B cell (primary cell): ENCODE data around the gene IMP3. TPM values are rescaled to one million over a fixed set of nuclear protein-coding genes. Genes with fewer than 3 reads are reported as not detected.
A peak's percentile ranks its signal among the peaks of the same experiment; 100 is the strongest.
"Not testable (repeated sequence)": the region's sequence is repeated elsewhere in the genome, so short reads cannot be mapped to it uniquely, and the experiment has no call there.

Experiments
- ATAC-seq: fragments of 200-7000 bp; cut with Tn5 transposase; one replicate; pipeline ENCODE4 v1.10.0; 2021; ENCODE audit warnings: low read depth, mild to moderate bottlenecking, moderate number of reproducible peaks, moderate library complexity
- CTCF ChIA-PET: fragments of 350-600 bp; sonication (Branson Sonifier 250); formaldehyde crosslinking; loops from one replicate; lab custom pipeline; 2021; ENCODE audit warnings: antibody characterized with exemption, inconsistent platforms; lab: Charles Lee
- POLR2A ChIA-PET: fragments of 350-600 bp; sonication (Branson Sonifier 250); formaldehyde crosslinking; loops from one replicate; lab custom pipeline; 2021; ENCODE audit warnings: antibody characterized with exemption; lab: Charles Lee
- DNase-seq: peaks from one replicate; pipeline ENCODE4 v3.0.0; 2013
- H2AFZ ChIP-seq: 2 replicates; pipeline ENCODE4 v1.6.1; 2012; ENCODE audit warnings: mild to moderate bottlenecking, low read depth, low read length; ENCODE audit not compliant: insufficient read depth, poor library complexity, severe bottlenecking
- H3K27ac ChIP-seq, 2 donors: 1 replicate in 1 of 2; 2 replicates in 1 of 2; pipeline ENCODE4 v1.5.1; 2012 to 2013; ENCODE audit warnings: low read length in 2 of 2, mild to moderate bottlenecking in 2 of 2, moderate library complexity in 1 of 2
- H3K27me3 ChIP-seq, 4 experiments: fragments of 200-600 bp in 1 of 4; sonication (generic) in 1 of 4; replicated peaks in 1 of 4; 1 replicate in 2 of 4; 2 replicates in 2 of 4; pipeline versions ENCODE4 v1.6.1 to v1.7.0; 2013 to 2016; ENCODE audit warnings: low read length in 3 of 4, mild to moderate bottlenecking in 2 of 4, mixed read lengths in 1 of 4, moderate library complexity in 1 of 4; ENCODE audit not compliant: insufficient read depth in 4 of 4, control insufficient read depth in 3 of 4; ENCODE audit errors: control extremely low read depth in 1 of 4
- H3K36me3 ChIP-seq, 2 experiments: replicated peaks in 1 of 2; 1 replicate in 1 of 2; 2 replicates in 1 of 2; pipeline versions ENCODE4 v1.6.1 to v1.7.1; 2013; ENCODE audit warnings: low read length in 1 of 2; ENCODE audit not compliant: insufficient read depth in 2 of 2, control insufficient read depth in 1 of 2; ENCODE audit errors: control extremely low read depth in 1 of 2, extremely low read depth in 1 of 2
- H3K4me1 ChIP-seq, 2 donors: fragments of 200-600 bp in 1 of 2; sonication (generic) in 1 of 2; 1 replicate in 1 of 2; 2 replicates in 1 of 2; pipeline versions ENCODE4 v1.5.1 to v1.6.1; 2013 to 2017; ENCODE audit warnings: low read length in 2 of 2; ENCODE audit not compliant: control insufficient read depth in 2 of 2, insufficient read depth in 2 of 2
- H3K4me2 ChIP-seq: replicated peaks from 2 replicates; pipeline ENCODE3; 2012; ENCODE audit warnings: mild to moderate bottlenecking, low read depth, low read length; ENCODE audit not compliant: poor library complexity, severe bottlenecking
- H3K4me3 ChIP-seq, 5 experiments: fragments of 200-600 bp in 1 of 5; sonication (generic) in 1 of 5; 1 replicate in 3 of 5; 2 replicates in 2 of 5; pipeline versions ENCODE4 v1.5.1 to v1.7.0; 2011 to 2016; ENCODE audit warnings: low read length in 4 of 5, mild to moderate bottlenecking in 4 of 5, low read depth in 2 of 5, control low read depth in 1 of 5, moderate library complexity in 1 of 5; ENCODE audit not compliant: insufficient read depth in 1 of 5; ENCODE audit errors: control extremely low read depth in 1 of 5, extremely low read depth in 1 of 5
- H3K79me2 ChIP-seq: fragments of 200-600 bp; sonication (generic); one replicate; pipeline ENCODE4 v1.6.0; 2016; ENCODE audit warnings: low read length; ENCODE audit not compliant: control insufficient read depth, insufficient read depth
- H3K9ac ChIP-seq: fragments of 200-600 bp; sonication (generic); 2 replicates; pipeline ENCODE4 v1.6.1; 2017; ENCODE audit warnings: mild to moderate bottlenecking, low read length, moderate library complexity
- H3K9me3 ChIP-seq, 3 donors: one replicate each; pipeline versions ENCODE4 v1.6.1 to v1.7.1; 2013; ENCODE audit warnings: low read length in 2 of 3; ENCODE audit not compliant: control insufficient read depth in 2 of 3, insufficient read depth in 1 of 3; ENCODE audit errors: control extremely low read depth in 1 of 3
- H4K20me1 ChIP-seq: 2 replicates; pipeline ENCODE4 v1.6.0; 2012; ENCODE audit warnings: mild to moderate bottlenecking, low read length; ENCODE audit not compliant: insufficient read depth, control insufficient read depth, poor library complexity, severe bottlenecking
- H3K27ac Mint-ChIP-seq: one replicate; pipeline ENCODE4 v1.8.0; 2021; ENCODE audit warnings: mixed read lengths
- H3K27me3 Mint-ChIP-seq: one replicate; pipeline ENCODE4 v1.8.0; 2021; ENCODE audit warnings: mixed read lengths
- H3K4me1 Mint-ChIP-seq: one replicate; pipeline ENCODE4 v1.8.0; 2021; ENCODE audit warnings: mixed read lengths
- H3K4me3 Mint-ChIP-seq: one replicate; pipeline ENCODE4 v1.8.0; 2021; ENCODE audit warnings: mixed read lengths
- H3K9me3 Mint-ChIP-seq: one replicate; pipeline ENCODE4 v1.8.0; 2022; ENCODE audit warnings: mixed read lengths; ENCODE audit not compliant: insufficient read depth
- CTCF ChIP-seq: fragments of 200-600 bp; IDR thresholded peaks from one replicate; pipeline ENCODE4 v1.8.0; 2022; ENCODE audit warnings: antibody characterized with exemption, mild to moderate bottlenecking
- EZH2 ChIP-seq: IDR thresholded peaks from 2 replicates; pipeline ENCODE4 v1.6.1; 2012; ENCODE audit warnings: borderline replicate concordance, low read depth, mild to moderate bottlenecking, moderate library complexity, low read length; ENCODE audit not compliant: insufficient read depth, poor library complexity, severe bottlenecking
- WGBS: methylation state at CpG from one replicate; pipeline ENCODE4 v1.1.5; 2013; ENCODE audit warnings: missing lambda C conversion rate; ENCODE audit not compliant: insufficient coverage; 5-methylcytosine and 5-hydroxymethylcytosine counted together
- intact Hi-C: fragments of 100-400 bp; cut with micrococcal nuclease; formaldehyde crosslinking; loops from one replicate; pipeline ENCODE4 v1.10.0; 2022
- polyA plus RNA-seq: library from polyadenylated mRNA; depleted of rRNA; stranded (reverse); fragments of >200 nt; gene quantifications from 2 replicates; pipeline ENCODE4 v1.2.3, GENCODE V29; 2012
- total RNA-seq, 2 donors: library from RNA; stranded (reverse); fragments of 120-200 nt in 1 of 2; gene quantifications; 1 replicate in 1 of 2; 2 replicates in 1 of 2; pipeline versions ENCODE4 v1.2.3 to v1.2.4, GENCODE V29; 2013 to 2022

Gene IMP3
- total and polyA plus RNA-seq, 2 donors (not counting 1 experiment from before 2014, with no cell fraction given) = 60.8 to 85.1 TPM

DNA sequence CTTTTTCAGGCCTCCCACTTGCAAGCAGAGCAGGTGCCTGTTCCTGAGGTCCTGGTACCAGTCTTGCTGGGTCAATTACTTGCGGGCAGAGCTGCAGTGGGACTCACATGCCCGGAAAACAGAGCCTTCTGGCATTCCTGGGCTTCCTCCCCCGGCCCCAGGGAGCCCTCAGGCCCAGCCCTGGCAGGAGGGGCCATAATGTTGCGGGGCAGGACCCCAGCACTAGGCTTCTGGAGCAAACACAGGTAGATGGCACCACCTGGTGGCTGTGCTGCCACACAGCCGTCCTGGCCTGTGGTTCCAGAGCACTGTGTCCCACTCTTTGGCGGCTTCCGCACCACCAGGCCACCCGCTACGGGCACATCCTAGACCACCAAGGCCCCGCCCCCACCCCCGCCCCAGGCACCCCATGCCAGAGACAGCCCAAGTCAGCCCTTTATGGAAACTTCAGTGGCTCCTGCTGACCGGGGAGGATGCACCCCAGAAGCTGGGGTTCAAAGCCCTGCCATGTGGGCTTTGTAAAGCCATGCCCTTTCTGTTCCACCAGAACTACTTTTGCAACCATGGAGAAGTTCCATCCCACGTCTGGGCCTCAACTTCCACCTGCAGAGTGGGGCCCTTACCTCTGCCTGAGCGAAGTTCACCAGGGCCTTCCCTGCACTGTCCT is 43.8 kb upstream of the IMP3 start:
- 17% methylated on average over 13 of the region's 14 CpGs for WGBS
- peak; percentile 77 for DNase-seq
- H3K9me3 Mint-ChIP-seq, H3K36me3 ChIP-seq, H3K4me1 Mint-ChIP-seq, H3K27ac Mint-ChIP-seq, POLR2A ChIA-PET, intact Hi-C loops, H3K79me2 ChIP-seq, H3K9me3 ChIP-seq, H4K20me1 ChIP-seq, H2AFZ ChIP-seq, H3K27me3 ChIP-seq, H3K4me3 ChIP-seq, H3K4me1 ChIP-seq, H3K27me3 Mint-ChIP-seq, H3K9ac ChIP-seq, H3K4me3 Mint-ChIP-seq, H3K27ac ChIP-seq: not testable (repeated sequence)
- TF ChIP-seq CTCF = peak; percentile 79
- ATAC-seq = peak; percentile 79
- H3K4me2 ChIP-seq = peak overlapping the region; percentile 19
- CTCF ChIA-PET = interaction anchor here (0.8 to 4.0 kb wide), 5 partner anchors 37 to 315 kb away, joined by 3 to 26 read pairs (median 3); partner anchors contain the start of gene MAN2C1

DNA sequence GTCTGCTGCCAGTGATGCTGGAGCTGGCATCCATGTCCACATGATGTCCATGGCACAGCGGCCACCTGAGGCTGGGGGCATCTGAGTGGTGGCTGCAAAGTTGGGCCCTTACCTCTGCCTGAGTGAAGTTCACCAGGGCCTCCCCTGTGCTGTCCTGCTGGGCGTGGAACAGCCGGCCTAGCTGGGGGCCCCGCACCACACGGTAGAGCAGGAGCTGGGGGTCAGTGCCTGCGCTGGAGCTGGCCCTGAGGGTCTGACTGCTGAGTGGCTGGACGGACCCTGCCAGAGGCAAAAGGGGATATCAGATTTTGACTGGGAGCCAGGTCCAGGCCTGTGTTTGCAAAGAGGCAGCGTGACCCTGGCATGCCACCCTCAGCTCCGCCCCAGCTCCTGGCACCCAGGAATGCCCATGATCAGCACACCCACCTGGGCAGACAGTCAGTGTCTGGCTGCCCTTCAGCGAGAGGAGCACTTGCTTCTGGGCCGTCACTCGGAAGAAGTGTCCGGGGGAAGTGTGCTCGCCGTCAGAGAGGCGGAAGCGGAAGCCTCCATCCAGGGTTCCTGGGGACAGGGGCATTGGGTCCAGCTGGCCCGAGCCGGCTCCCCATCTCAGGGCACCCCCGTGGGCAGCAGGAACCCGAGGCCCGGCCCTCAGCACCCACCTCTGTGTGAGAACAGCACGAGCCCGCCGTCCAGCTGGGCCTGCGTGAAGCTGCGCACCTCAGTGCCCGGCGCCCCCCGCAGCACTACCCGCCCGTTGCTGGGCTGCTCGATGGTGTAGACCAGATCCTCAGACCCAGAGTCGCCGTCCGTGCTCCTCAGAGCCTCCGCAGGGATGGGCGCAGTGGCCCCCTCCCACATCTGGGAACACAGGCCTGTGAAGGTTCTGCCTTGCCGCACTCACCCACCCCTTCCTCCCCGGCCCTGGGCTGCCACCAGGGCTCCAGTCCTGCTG is 42.4 kb upstream of the IMP3 start:
- no peak for DNase-seq
- WGBS = 93% methylated on average over 38 of the region's 40 CpGs
- Histone ChIP-seq H3K27me3 (peaks cover 0 to 4% (median 0%) of the 10 kb centered on the region in 4 experiments), H3K27ac (no peak overlapping the region), H3K9ac (no peak overlapping the region), H3K79me2 (no peaks in the 10 kb centered on the region), H3K36me3 (no peaks in the 10 kb centered on the region), H3K9me3 (no peaks in the 10 kb centered on the region), H3K4me1 (peaks cover 0 to 6% of the 10 kb centered on the region in 2 donors), H3K4me2 (no peak overlapping the region), H2AFZ (no peak overlapping the region), H3K4me3 (no peak overlapping the region), H4K20me1 (no peaks in the 10 kb centered on the region)
- H3K27me3 Mint-ChIP-seq = no peaks in the 10 kb centered on the region
- H3K4me3 Mint-ChIP-seq = no peak overlapping the region
- ATAC-seq = no peak
- ChIA-PET POLR2A (no interaction called here), CTCF (interaction anchor here (0.7 to 4.0 kb wide), 8 partner anchors 85 to 658 kb away, joined by 3 to 26 read pairs (median 4); partner anchors contain the start of gene MAN2C1)
- intact Hi-C loops = no loop called here
- H3K9me3 Mint-ChIP-seq = no peaks in the 10 kb centered on the region
- TF ChIP-seq EZH2 (no peak), CTCF (no peak)
- H3K27ac Mint-ChIP-seq = no peak overlapping the region
- H3K4me1 Mint-ChIP-seq = peaks cover 11% of the 10 kb centered on the region
